HEK293T (cell line): Measurements from ENCODE around the gene FAM81A.

Experiments
- CTCF ChIA-PET: fragments of 350-600 bp; formaldehyde crosslinking; extraction: SDS; loops from one replicate; lab custom pipeline; 2021; ENCODE audit warnings: antibody characterized with exemption, inconsistent platforms; lab: Yijun Ruan, JAX
- POLR2A ChIA-PET: fragments of 350-600 bp; formaldehyde crosslinking; extraction: SDS; loops from one replicate; lab custom pipeline; 2020; ENCODE audit warnings: antibody characterized with exemption, inconsistent platforms; lab: Yijun Ruan, JAX
- DNase-seq: peaks from one replicate; pipeline ENCODE4 v3.0.0; 2012; ENCODE audit warnings: mixed read lengths; ENCODE audit errors: extremely low spot score
- ARNT ChIP-seq: fragments of 450-650 bp; IDR thresholded peaks from 2 replicates; pipeline ENCODE4 v1.6.1; 2017; ENCODE audit warnings: mild to moderate bottlenecking
- BHLHE40 ChIP-seq: fragments of 450-650 bp; IDR thresholded peaks from 2 replicates; pipeline ENCODE4 v1.6.1; 2016; ENCODE audit warnings: mild to moderate bottlenecking, moderate library complexity, borderline replicate concordance
- CTBP1 ChIP-seq: fragments of 450-650 bp; IDR thresholded peaks from 2 replicates; pipeline ENCODE4 v1.6.1; 2016; ENCODE audit warnings: borderline replicate concordance
- ELF4 ChIP-seq: fragments of 450-650 bp; IDR thresholded peaks from 2 replicates; pipeline ENCODE4 v1.6.1; 2017; ENCODE audit warnings: antibody characterized with exemption
- FOXA1 ChIP-seq: fragments of 450-650 bp; IDR thresholded peaks from 2 replicates; pipeline ENCODE4 v1.6.1; 2016; ENCODE audit warnings: mild to moderate bottlenecking
- FOXK2 ChIP-seq: fragments of 450-650 bp; IDR thresholded peaks from 2 replicates; pipeline ENCODE4 v1.6.1; 2016; ENCODE audit warnings: mild to moderate bottlenecking
- FOXM1 ChIP-seq: fragments of 450-650 bp; IDR thresholded peaks from 2 replicates; pipeline ENCODE4 v1.6.1; 2017; ENCODE audit warnings: mild to moderate bottlenecking, borderline replicate concordance
- HDGF ChIP-seq: fragments of 450-650 bp; IDR thresholded peaks from 2 replicates; pipeline ENCODE4 v1.6.1; 2017; ENCODE audit warnings: antibody characterized with exemption, borderline replicate concordance
- L3MBTL2 ChIP-seq: fragments of 450-650 bp; conservative IDR thresholded peaks from 2 replicates; pipeline ENCODE4 v1.6.1; 2016; ENCODE audit warnings: mild to moderate bottlenecking
- LEF1 ChIP-seq: fragments of 450-650 bp; IDR thresholded peaks from 2 replicates; pipeline ENCODE4 v1.6.1; 2017; ENCODE audit warnings: mild to moderate bottlenecking, borderline replicate concordance
- NFRKB ChIP-seq: fragments of 450-650 bp; IDR thresholded peaks from 2 replicates; pipeline ENCODE4 v1.6.1; 2016; ENCODE audit warnings: mild to moderate bottlenecking, moderate library complexity
- PKNOX1 ChIP-seq: fragments of 450-650 bp; IDR thresholded peaks from 2 replicates; pipeline ENCODE4 v1.6.1; 2016
- SP1 ChIP-seq: fragments of 450-650 bp; IDR thresholded peaks from 2 replicates; pipeline ENCODE4 v1.6.1; 2017
- SUZ12 ChIP-seq: fragments of 450-650 bp; IDR thresholded peaks from 2 replicates; pipeline ENCODE4 v1.6.1; 2016; ENCODE audit warnings: mild to moderate bottlenecking
- TARDBP ChIP-seq: fragments of 450-650 bp; IDR thresholded peaks from 2 replicates; pipeline ENCODE4 v1.6.1; 2016
- ZNF384 ChIP-seq: fragments of 450-650 bp; IDR thresholded peaks from 2 replicates; pipeline ENCODE4 v1.6.1; 2016

Gene FAM81A

DNA sequence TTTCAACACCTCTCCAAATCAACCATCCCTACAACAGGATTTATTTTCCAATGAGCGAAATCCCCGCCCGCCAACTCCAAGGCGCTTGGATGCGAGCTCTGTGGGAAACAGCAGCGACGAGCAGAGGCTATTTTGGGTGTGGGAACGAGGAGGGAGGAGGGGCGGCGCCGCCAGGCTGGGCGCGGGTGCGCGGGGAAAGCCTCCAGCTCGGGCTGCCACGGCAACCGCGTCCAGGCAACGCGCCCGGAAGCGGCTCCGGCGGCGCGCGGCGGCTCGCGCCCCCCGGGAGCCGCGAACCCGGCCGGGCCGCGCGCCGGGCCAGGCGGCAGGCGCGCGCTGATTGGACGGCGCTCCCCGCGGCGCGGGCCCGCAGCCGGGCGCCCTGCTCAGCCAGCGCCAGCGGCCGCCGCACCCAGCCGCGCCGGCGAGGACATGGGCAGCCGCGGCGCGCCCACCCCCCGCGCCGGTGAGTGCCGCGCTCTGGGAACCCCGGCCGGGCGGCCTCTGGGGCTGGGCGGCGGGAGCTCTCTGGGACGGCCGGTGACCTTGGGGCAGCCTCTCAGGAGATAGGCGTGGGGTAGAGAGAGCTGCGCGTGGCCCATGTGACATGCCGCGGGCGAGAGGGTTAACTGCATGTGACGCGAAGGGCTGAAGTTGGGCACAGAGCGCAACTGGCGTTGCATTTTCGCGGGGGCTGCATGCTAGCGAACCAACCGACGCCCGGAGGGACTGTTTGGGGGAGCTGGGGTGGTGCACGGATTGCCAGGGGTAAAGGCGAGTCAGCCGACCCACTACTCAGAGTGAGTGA lies at the start of gene FAM81A:
Gene FAM81A (plus strand): TSS at position 370 of the 808 bp plus-strand sequence. CDS start 20,441 bp downstream, outside the sequence.
- peak; percentile 82 for DNase-seq
- CTCF ChIA-PET: no interaction called here
- TF ChIP-seq SUZ12 (no peak), TARDBP (no peak), L3MBTL2 (peak; percentile 62), CTBP1 (no peak)
- POLR2A ChIA-PET: interaction anchor here (0.6 to 0.9 kb wide), 2 partner anchors 65 to 139 kb away, joined by 3 read pairs; partner anchors contain the start of gene MYO1E

DNA sequence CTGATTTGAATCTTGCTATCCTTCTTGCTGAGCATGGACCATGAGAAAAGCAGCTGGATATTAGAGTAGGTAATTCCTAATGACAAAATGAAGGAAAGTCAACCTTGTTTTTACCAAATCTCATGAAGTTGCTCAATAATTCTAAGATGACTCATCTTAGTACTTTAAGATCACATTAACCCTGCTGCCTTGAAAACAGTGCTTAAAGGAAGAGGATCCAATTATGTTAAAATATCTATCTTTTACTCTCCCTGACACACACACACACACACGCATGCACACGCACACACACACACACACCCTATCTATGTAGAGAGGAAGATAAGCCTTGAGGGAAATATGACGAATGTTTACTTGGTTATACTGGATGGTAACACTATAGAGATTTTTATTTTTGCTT lies 49.3 kb upstream of the FAM81A start:
- POLR2A ChIA-PET: no interaction called here
- CTCF ChIA-PET: no interaction called here
- TF ChIP-seq NFRKB: no peak
- no peak for TF ChIP-seq TARDBP
- no peak for TF ChIP-seq CTBP1
- no peak for TF ChIP-seq ARNT
- TF ChIP-seq L3MBTL2: no peak
- TF ChIP-seq HDGF: no peak
- TF ChIP-seq PKNOX1: no peak
- no peak for DNase-seq

DNA sequence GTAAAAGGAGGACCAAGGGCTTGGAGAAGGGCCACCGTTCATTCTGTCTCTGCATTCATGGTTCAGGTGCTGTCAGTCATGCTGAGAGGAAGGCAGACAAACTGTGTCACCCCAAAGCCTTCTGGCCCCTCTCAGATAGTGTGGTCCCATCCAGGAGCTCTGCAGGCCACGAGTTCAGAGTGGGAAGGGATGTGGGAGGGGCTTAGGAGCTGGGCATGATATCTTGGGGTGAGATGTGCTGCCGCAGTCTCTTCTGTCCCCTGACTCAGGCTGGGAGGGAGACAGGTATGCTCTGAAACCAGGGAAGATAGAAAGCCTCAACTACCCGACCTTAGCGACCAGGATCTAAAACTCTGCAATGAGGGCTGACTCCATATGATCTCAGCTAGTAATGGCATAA lies 45.7 kb upstream of the FAM81A start:
- TF ChIP-seq TARDBP (no peak), ZNF384 (no peak), NFRKB (no peak), HDGF (no peak), L3MBTL2 (no peak)
- POLR2A ChIA-PET: no interaction called here

GRCh38 chr15:59394166-59394661 lies 43.8 kb upstream of the FAM81A start:
- TF ChIP-seq ELF4 (no peak), LEF1 (no peak), SUZ12 (no peak), L3MBTL2 (no peak), FOXA1 (no peak), CTBP1 (no peak), HDGF (no peak), SP1 (no peak), NFRKB (no peak), FOXM1 (no peak), FOXK2 (no peak)
- ChIA-PET CTCF (no interaction called here), POLR2A (no interaction called here)
- no peak for DNase-seq

More for the DNA sequence above, 45.7 kb upstream of the FAM81A start:
- no peak for DNase-seq
- CTCF ChIA-PET: no interaction called here

DNA sequence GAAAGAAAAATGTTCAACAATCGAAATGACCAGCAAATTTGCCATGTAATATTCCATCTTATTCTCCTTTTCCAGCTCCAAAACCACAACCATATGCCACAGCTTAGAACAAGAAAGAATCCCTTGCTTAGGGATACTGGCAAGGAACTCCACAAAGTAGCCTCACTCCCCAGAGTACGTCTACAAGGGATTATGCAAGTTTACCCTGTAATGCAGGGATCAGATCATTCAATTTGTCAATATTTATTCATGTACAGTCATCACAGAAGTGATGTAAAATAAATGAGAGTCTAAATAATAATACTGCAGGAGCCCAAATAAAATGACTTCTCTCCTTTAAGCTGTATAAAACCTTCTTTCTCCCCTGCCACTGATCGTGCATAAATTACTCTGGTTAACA lies 41.8 kb upstream of the FAM81A start:
- ChIA-PET CTCF (no interaction called here), POLR2A (no interaction called here)
- no peak for DNase-seq
- no peak for TF ChIP-seq LEF1
- TF ChIP-seq FOXM1: no peak
- no peak for TF ChIP-seq ARNT
- TF ChIP-seq ELF4: no peak
- TF ChIP-seq FOXK2: no peak
- no peak for TF ChIP-seq BHLHE40
- no peak for TF ChIP-seq SP1
- TF ChIP-seq FOXA1: no peak
- TF ChIP-seq HDGF: no peak
- TF ChIP-seq PKNOX1: no peak
- no peak for TF ChIP-seq CTBP1
- no peak for TF ChIP-seq TARDBP
- no peak for TF ChIP-seq SUZ12
- TF ChIP-seq NFRKB: no peak
- TF ChIP-seq ZNF384: no peak
- TF ChIP-seq L3MBTL2: no peak

DNA sequence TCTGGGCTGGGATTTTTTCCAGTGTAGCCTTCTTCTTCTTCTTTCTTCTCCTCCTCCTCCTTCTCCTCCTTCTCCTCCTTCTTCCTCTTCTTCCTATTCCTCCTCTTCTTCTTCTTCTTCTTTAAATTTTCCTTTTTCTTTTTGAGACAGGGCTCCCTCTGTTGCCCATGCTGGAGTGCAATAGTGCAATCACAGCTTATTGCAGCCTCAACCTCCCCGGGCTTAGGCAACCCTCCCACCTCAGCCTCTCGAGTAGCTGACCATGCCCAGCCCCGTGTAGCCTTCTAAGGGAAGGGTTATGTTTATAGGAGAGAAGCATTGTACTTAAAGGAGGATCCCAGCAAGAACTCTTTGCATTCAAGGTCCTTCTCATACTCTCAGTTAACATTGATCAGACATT lies 41.3 kb upstream of the FAM81A start:
- TF ChIP-seq HDGF: no peak
- no peak for TF ChIP-seq SP1
- no peak for TF ChIP-seq PKNOX1
- TF ChIP-seq ZNF384: no peak
- TF ChIP-seq FOXA1: no peak
- no peak for TF ChIP-seq FOXM1
- TF ChIP-seq LEF1: no peak
- TF ChIP-seq SUZ12: no peak
- no peak for TF ChIP-seq FOXK2
- no peak for DNase-seq
- ChIA-PET POLR2A (no interaction called here), CTCF (no interaction called here)

DNA sequence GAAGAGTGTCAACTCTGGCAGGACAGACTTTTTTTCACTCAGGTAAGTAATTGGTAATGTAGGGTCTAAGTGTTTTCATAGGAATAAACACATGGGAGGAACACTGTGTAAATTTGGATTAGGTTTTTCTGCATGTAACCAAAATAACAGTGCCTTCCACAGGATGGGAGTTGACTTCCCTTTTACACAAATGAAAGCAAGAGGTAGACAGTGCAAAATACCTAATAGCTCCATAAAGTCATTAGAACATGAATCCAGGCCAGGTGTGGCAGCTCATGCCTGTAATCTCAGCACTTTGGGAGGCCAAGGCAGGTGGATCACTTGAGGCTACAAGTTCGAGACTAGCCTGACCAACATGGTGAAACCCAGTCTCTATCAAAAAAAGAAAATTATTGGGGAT lies 39.8 kb upstream of the FAM81A start:
- DNase-seq: no peak
- CTCF ChIA-PET: no interaction called here
- POLR2A ChIA-PET: no interaction called here
- TF ChIP-seq HDGF: no peak
- TF ChIP-seq PKNOX1: no peak
- TF ChIP-seq FOXK2: no peak
- TF ChIP-seq ARNT: no peak
- no peak for TF ChIP-seq CTBP1
